Fibroblast of villous mesenchyme (primary cell): ENCODE data around the gene ZNF813. TPM values are rescaled to one million over a fixed set of nuclear protein-coding genes. Genes with fewer than 3 reads are reported as not detected.
"Not testable (repeated sequence)": the region's sequence is repeated elsewhere in the genome, so short reads cannot be mapped to it uniquely, and the experiment has no call there.

Source experiments
- DNase-seq: peaks from one replicate; pipeline ENCODE4 v3.0.0-alpha.2; 2010; ENCODE audit warnings: low read depth
- H3K4me3 ChIP-seq: 2 replicates; pipeline ENCODE4 v1.5.1; 2011; ENCODE audit warnings: low read depth, mild to moderate bottlenecking, low read length
- CTCF ChIP-seq: IDR thresholded peaks from 2 replicates; pipeline ENCODE4 v1.5.1; 2012; ENCODE audit warnings: low read depth, mild to moderate bottlenecking, low read length; ENCODE audit not compliant: insufficient read depth
- total RNA-seq: library from RNA; depleted of rRNA; stranded (reverse); fragments of >200 nt; gene quantifications from 2 replicates; pipeline ENCODE4 v1.2.3, GENCODE V29; 2012

ZNF813 gene
- total RNA-seq, 1 donor: 3.0 TPM

- no peak overlapping the region for H3K4me3 ChIP-seq
- no peak for DNase-seq
- no peak for TF ChIP-seq CTCF
Observed at GRCh38 chr19:53511357-53511756, 43.8 kb downstream of the ZNF813 start.

- TF ChIP-seq CTCF: peak; percentile 79
- DNase-seq: peak; percentile 74
- H3K4me3 ChIP-seq: no peak overlapping the region
Observed at GRCh38 chr19:53511933-53512374, 44.4 kb downstream of the ZNF813 start.

GRCh38 chr19:53515047-53515446, 47.5 kb downstream of the ZNF813 start:
- not testable (repeated sequence) for DNase-seq, H3K4me3 ChIP-seq

GRCh38 chr19:53517114-53517741, 49.7 kb downstream of the ZNF813 start:
- peak; percentile 69 for DNase-seq
- no peak for TF ChIP-seq CTCF
- no peak overlapping the region for H3K4me3 ChIP-seq

GRCh38 chr19:53518121-53518520, 50.6 kb downstream of the ZNF813 start:
- no peak for TF ChIP-seq CTCF
- no peak overlapping the region for H3K4me3 ChIP-seq
- DNase-seq: no peak

- DNase-seq: no peak
- no peak for TF ChIP-seq CTCF
- H3K4me3 ChIP-seq: no peak overlapping the region
Observed at GRCh38 chr19:53518716-53519115, 51.2 kb downstream of the ZNF813 start.

- DNase-seq: peak; percentile 63
- H3K4me3 ChIP-seq: no peak overlapping the region
- no peak for TF ChIP-seq CTCF
Observed at GRCh38 chr19:53519446-53519845, 51.9 kb downstream of the ZNF813 start.
